ENCODE measurements around the gene TMA7B. TPM values are rescaled to one million over a fixed set of nuclear protein-coding genes. Genes with fewer than 3 reads are reported as not detected.

The TMA7B gene
- total RNA-seq, 1 donor from 2014 or later: 1.7 TPM

DNA sequence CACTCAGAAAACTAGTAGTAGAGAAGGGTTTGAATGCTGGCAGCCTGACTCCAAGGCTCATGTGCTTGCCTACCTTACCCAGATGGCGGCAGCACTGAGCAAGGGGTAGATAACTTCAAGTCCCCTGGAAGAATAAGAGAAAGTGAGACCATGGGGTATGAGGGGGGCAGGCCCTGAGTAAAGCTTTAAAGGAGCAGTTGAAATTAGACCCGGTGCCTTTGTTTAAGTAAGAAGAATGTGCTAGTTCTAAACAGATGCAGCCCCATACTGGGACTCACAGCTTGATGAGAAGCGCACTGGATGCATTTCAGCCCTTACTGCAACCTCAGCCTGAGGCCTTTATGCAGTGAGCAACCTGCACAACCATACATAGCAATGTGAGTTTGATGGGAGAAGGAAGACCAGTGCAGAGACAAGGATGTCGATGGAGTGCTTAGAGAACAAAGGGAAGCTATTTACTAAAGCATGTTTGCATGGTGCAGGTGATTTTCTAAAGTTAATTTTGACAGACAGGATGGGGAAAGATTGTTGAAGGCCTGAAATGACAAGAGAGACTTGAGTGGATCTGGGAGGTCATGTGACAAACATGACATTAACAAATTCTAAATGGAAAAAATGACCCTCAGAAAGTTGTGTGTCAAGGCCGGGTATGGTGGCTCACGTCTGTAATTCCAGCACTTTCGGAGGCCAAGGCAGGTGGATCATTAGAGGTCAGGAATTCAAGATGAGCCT is 27.1 kb upstream of the TMA7B start:
- intact Hi-C loops (cut with DNase I): no loop called here
- H3K36me3 ChIP-seq: no peaks in the 10 kb centered on the region
- H3K27ac ChIP-seq: no peak overlapping the region
- no peaks in the 10 kb centered on the region for H3K4me1 ChIP-seq
- no peak for DNase-seq (ENCODE audit: extremely low spot score in 2 of 2)
- no peak overlapping the region for H3K4me3 ChIP-seq
- H3K9me3 ChIP-seq: no peaks in the 10 kb centered on the region
- TF ChIP-seq POLR2A (IDR thresholded peaks at IDR 0.05) (no peak), POLR2AphosphoS5 (IDR thresholded peaks at IDR 0.05; ENCODE audit: insufficient read depth in 1 of 2, low read depth in 1 of 2) (no peak)
- TF ChIP-seq, protein P1, sequence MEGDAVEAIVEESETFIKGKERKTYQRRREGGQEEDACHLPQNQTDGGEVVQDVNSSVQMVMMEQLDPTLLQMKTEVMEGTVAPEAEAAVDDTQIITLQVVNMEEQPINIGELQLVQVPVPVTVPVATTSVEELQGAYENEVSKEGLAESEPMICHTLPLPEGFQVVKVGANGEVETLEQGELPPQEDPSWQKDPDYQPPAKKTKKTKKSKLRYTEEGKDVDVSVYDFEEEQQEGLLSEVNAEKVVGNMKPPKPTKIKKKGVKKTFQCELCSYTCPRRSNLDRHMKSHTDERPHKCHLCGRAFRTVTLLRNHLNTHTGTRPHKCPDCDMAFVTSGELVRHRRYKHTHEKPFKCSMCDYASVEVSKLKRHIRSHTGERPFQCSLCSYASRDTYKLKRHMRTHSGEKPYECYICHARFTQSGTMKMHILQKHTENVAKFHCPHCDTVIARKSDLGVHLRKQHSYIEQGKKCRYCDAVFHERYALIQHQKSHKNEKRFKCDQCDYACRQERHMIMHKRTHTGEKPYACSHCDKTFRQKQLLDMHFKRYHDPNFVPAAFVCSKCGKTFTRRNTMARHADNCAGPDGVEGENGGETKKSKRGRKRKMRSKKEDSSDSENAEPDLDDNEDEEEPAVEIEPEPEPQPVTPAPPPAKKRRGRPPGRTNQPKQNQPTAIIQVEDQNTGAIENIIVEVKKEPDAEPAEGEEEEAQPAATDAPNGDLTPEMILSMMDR (IDR thresholded peaks at IDR 0.05): no peak
- H3K27me3 ChIP-seq: no peaks in the 10 kb centered on the region

GRCh38 chr22:39933741-39934140 is 26.5 kb upstream of the TMA7B start:
- TF ChIP-seq, protein P1 (IDR thresholded peaks at IDR 0.05): no peak
- TF ChIP-seq POLR2AphosphoS5 (IDR thresholded peaks at IDR 0.05; ENCODE audit: insufficient read depth in 1 of 2, low read depth in 1 of 2): no peak
- no peak for TF ChIP-seq POLR2A (IDR thresholded peaks at IDR 0.05)
- H3K27me3 ChIP-seq: no peaks in the 10 kb centered on the region
- H3K4me1 ChIP-seq: no peaks in the 10 kb centered on the region
- no peaks in the 10 kb centered on the region for H3K9me3 ChIP-seq
- intact Hi-C loops (cut with DNase I): no loop called here
- H3K36me3 ChIP-seq: no peaks in the 10 kb centered on the region
- DNase-seq (ENCODE audit: extremely low spot score in 2 of 2): no peak
- H3K27ac ChIP-seq: no peak overlapping the region
- no peak overlapping the region for H3K4me3 ChIP-seq

GRCh38 chr22:39935116-39935515 is 25.1 kb upstream of the TMA7B start:
- Histone ChIP-seq H3K9me3 (no peaks in the 10 kb centered on the region), H3K27me3 (no peaks in the 10 kb centered on the region), H3K36me3 (no peaks in the 10 kb centered on the region), H3K4me3 (no peak overlapping the region), H3K4me1 (no peaks in the 10 kb centered on the region), H3K27ac (no peak overlapping the region)
- TF ChIP-seq POLR2AphosphoS5 (IDR thresholded peaks at IDR 0.05; ENCODE audit: insufficient read depth in 1 of 2, low read depth in 1 of 2) (no peak), POLR2A (IDR thresholded peaks at IDR 0.05) (no peak)
- TF ChIP-seq, protein P1 (IDR thresholded peaks at IDR 0.05): no peak
- no peak for DNase-seq (ENCODE audit: extremely low spot score in 2 of 2)
- intact Hi-C loops (cut with DNase I): no loop called here

DNA sequence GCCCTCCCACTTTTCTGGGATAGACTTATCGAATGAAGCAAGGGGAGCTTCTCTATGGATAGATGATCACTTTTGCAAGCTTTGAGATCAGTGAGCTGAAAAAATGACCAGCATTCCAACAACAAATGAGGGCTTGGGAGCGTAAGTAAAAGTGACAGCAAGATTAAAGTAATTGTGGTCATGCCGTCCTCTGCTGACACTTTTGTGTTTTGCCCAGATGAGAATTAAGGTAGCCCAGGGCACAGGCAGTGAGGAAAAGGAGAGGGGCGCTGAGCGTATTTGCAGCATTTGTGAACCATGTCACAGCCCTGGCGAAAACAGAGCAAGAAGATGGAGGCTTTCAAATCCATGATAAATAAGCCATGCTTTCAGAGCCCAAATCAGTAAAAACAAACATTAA is 24.6 kb upstream of the TMA7B start:
- Histone ChIP-seq H3K27me3 (no peaks in the 10 kb centered on the region), H3K4me3 (no peak overlapping the region), H3K9me3 (no peaks in the 10 kb centered on the region), H3K36me3 (no peaks in the 10 kb centered on the region), H3K4me1 (no peaks in the 10 kb centered on the region), H3K27ac (no peak overlapping the region)
- no peak for DNase-seq (ENCODE audit: extremely low spot score in 2 of 2)
- intact Hi-C loops (cut with DNase I): no loop called here
- TF ChIP-seq POLR2A (IDR thresholded peaks at IDR 0.05) (no peak), POLR2AphosphoS5 (IDR thresholded peaks at IDR 0.05; ENCODE audit: insufficient read depth in 1 of 2, low read depth in 1 of 2) (no peak)
- TF ChIP-seq, protein P1 (IDR thresholded peaks at IDR 0.05): no peak

DNA sequence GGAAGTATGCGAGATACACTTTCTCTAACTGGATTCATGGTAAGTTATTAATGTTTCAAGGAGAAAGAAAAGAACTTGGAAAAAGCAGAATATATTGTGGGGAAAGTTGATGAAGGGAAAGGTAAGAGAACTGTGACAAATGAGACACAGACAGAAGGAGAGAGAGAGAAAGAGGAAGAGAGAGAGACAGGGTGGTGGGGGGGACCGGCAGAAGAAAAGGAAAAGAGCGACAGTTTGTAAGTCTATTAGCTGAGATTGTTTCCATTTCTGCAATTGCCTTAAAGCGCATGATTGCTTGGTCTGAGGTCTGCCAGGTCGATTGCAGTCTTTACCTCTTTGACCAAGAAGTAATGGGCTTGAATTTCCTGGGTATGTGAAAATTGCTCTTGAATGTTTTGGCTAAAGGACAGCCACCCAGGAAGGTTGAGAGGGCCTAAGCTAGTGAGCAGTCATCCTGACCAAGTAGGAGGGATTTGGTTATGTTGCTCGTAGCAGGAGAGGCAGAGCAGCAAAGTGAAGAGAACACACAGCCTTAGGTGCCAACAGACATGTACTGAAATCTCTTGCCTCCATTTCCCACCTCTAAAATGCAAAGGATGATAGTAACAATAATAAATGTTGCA is 23.6 kb upstream of the TMA7B start:
- H3K4me3 ChIP-seq: no peak overlapping the region
- no peak overlapping the region for H3K27ac ChIP-seq
- H3K27me3 ChIP-seq: no peaks in the 10 kb centered on the region
- no peaks in the 10 kb centered on the region for H3K4me1 ChIP-seq
- no peak for TF ChIP-seq POLR2AphosphoS5 (IDR thresholded peaks at IDR 0.05; ENCODE audit: insufficient read depth in 1 of 2, low read depth in 1 of 2)
- no peaks in the 10 kb centered on the region for H3K9me3 ChIP-seq
- intact Hi-C loops (cut with DNase I): no loop called here
- no peaks in the 10 kb centered on the region for H3K36me3 ChIP-seq
- no peak for DNase-seq (ENCODE audit: extremely low spot score in 2 of 2)
